IMR-90 (cell line): ENCODE measurements around the gene CFL2. TPM values are rescaled to one million over a fixed set of nuclear protein-coding genes. Genes with fewer than 3 reads are reported as not detected.

Source experiments
- ATAC-seq: fragments of 200-7000 bp; cut with Tn5 transposase; 2 replicates; pipeline ENCODE4 v1.9.1; 2020; ENCODE audit warnings: low read depth, mild to moderate bottlenecking, moderate library complexity
- BruUV-seq: library from RNA; stranded (reverse); fragments of 400-500 nt; replicated peaks from 2 replicates; lab custom pipeline; 2021; lab: Mats Ljungman, UMichigan
- CTCF ChIA-PET: fragments of 300-600 bp; formaldehyde crosslinking; extraction: SDS; loops from one replicate; lab custom pipeline; 2021; ENCODE audit warnings: antibody characterized with exemption; lab: Yijun Ruan, JAX
- POLR2A ChIA-PET: fragments of 300-600 bp; sonication (Branson Sonifier 250); formaldehyde crosslinking; loops from one replicate; lab custom pipeline; 2022; ENCODE audit warnings: antibody characterized with exemption; ENCODE audit not compliant: unreplicated experiment; lab: Charles Lee
- DNase-seq: peaks from one replicate; pipeline ENCODE4 v3.0.0; 2013
- H2AFZ ChIP-seq: replicated peaks from 2 replicates; pipeline ENCODE3; 2013; ENCODE audit warnings: low read length, mild to moderate bottlenecking; ENCODE audit not compliant: poor library complexity
- H2AK5ac ChIP-seq: 2 replicates; pipeline ENCODE4 v1.6.1; 2013; ENCODE audit warnings: low read depth, low read length, inconsistent platforms
- H2AK9ac ChIP-seq: replicated peaks from 2 replicates; pipeline ENCODE3; 2013; ENCODE audit warnings: mild to moderate bottlenecking, low read depth, low read length, moderate library complexity; ENCODE audit not compliant: poor library complexity
- H2BK120ac ChIP-seq: 2 replicates; pipeline ENCODE4 v1.6.1; 2013; ENCODE audit warnings: low read depth, low read length, inconsistent platforms
- H2BK15ac ChIP-seq: 3 replicates; pipeline ENCODE4 v1.6.1; 2013; ENCODE audit warnings: low read depth, low read length, inconsistent platforms
- H2BK20ac ChIP-seq: 2 replicates; pipeline ENCODE4 v1.6.1; 2013; ENCODE audit warnings: low read depth, mild to moderate bottlenecking, inconsistent platforms, low read length, moderate library complexity
- H2BK5ac ChIP-seq: 2 replicates; pipeline ENCODE4 v1.6.1; 2013; ENCODE audit warnings: mild to moderate bottlenecking, low read depth, low read length, inconsistent platforms; ENCODE audit not compliant: poor library complexity, severe bottlenecking
- H3K14ac ChIP-seq: replicated peaks from 2 replicates; pipeline ENCODE4 v1.6.1; 2013; ENCODE audit warnings: low read depth, low read length, inconsistent platforms
- H3K18ac ChIP-seq: 2 replicates; pipeline ENCODE4 v1.6.1; 2013; ENCODE audit warnings: low read depth, low read length, control low read depth
- H3K23ac ChIP-seq: 2 replicates; pipeline ENCODE4 v1.6.1; 2013; ENCODE audit warnings: low read depth, low read length, inconsistent platforms
- H3K27ac ChIP-seq: 2 replicates; pipeline ENCODE4 v1.5.1; 2013; ENCODE audit warnings: mild to moderate bottlenecking, control low read depth, low read length; ENCODE audit not compliant: insufficient read depth
- H3K27me3 ChIP-seq: 2 replicates; pipeline ENCODE4 v1.6.1; 2013; ENCODE audit warnings: low read length; ENCODE audit not compliant: control insufficient read depth, insufficient read depth
- H3K36me3 ChIP-seq: 2 replicates; pipeline ENCODE4 v1.6.1; 2013; ENCODE audit warnings: low read length, mixed read lengths; ENCODE audit not compliant: control insufficient read depth, insufficient read depth
- H3K4ac ChIP-seq: 2 replicates; pipeline ENCODE4 v1.6.1; 2013; ENCODE audit warnings: low read depth, low read length, inconsistent platforms
- H3K4me1 ChIP-seq: 2 replicates; pipeline ENCODE4 v1.6.1; 2013; ENCODE audit warnings: low read length, mixed read lengths; ENCODE audit not compliant: control insufficient read depth, insufficient read depth
- H3K4me2 ChIP-seq: 2 replicates; pipeline ENCODE4 v1.6.1; 2013; ENCODE audit warnings: low read depth, mild to moderate bottlenecking, control low read depth, low read length, moderate library complexity
- H3K4me3 ChIP-seq: 2 replicates; pipeline ENCODE4 v1.5.1; 2013; ENCODE audit warnings: low read depth, mild to moderate bottlenecking, control low read depth, low read length, moderate library complexity; ENCODE audit not compliant: insufficient read depth
- H3K56ac ChIP-seq: 2 replicates; pipeline ENCODE4 v1.6.1; 2013; ENCODE audit warnings: low read length, inconsistent platforms; ENCODE audit not compliant: insufficient read depth; ENCODE audit errors: extremely low read depth
- H3K79me1 ChIP-seq, 2 experiments: 2 replicates each; pipeline ENCODE4 v1.6.1; 2013; ENCODE audit warnings: low read length in 2 of 2, inconsistent platforms in 1 of 2, low read depth in 1 of 2
- H3K9ac ChIP-seq: 2 replicates; pipeline ENCODE4 v1.6.1; 2013; ENCODE audit warnings: low read depth, low read length, control low read depth
- H3K9me1 ChIP-seq: 2 replicates; pipeline ENCODE4 v1.6.1; 2013; ENCODE audit warnings: low read length, inconsistent platforms; ENCODE audit not compliant: insufficient read depth
- H3K9me3 ChIP-seq: 2 replicates; pipeline ENCODE4 v1.6.1; 2013; ENCODE audit warnings: low read length; ENCODE audit not compliant: control insufficient read depth, insufficient read depth
- H4K20me1 ChIP-seq: 2 replicates; pipeline ENCODE4 v1.6.1; 2013; ENCODE audit warnings: low read length, inconsistent platforms; ENCODE audit not compliant: insufficient read depth
- H4K5ac ChIP-seq: 2 replicates; pipeline ENCODE4 v1.6.1; 2013; ENCODE audit warnings: mild to moderate bottlenecking, low read depth, low read length, control low read depth
- H4K8ac ChIP-seq, 2 experiments: 2 replicates each; pipeline ENCODE4 v1.6.1; 2013; ENCODE audit warnings: low read depth in 2 of 2, low read length in 2 of 2, control low read depth in 1 of 2, inconsistent platforms in 1 of 2
- H4K91ac ChIP-seq: 2 replicates; pipeline ENCODE4 v1.6.1; 2013; ENCODE audit warnings: low read depth, low read length, inconsistent platforms; ENCODE audit not compliant: insufficient read depth
- BHLHE40 ChIP-seq: fragments of 150-350 bp; IDR thresholded peaks from 2 replicates; pipeline ENCODE4 v1.6.1; 2016; ENCODE audit warnings: mild to moderate bottlenecking, low read depth, low read length
- CEBPB ChIP-seq: IDR thresholded peaks from 2 replicates; pipeline ENCODE4 v1.6.1; 2012; ENCODE audit warnings: low read depth, low read length, improper control_type of control experiment
- CTCF ChIP-seq: conservative IDR thresholded peaks from 2 replicates; pipeline ENCODE4 v1.5.1; 2012; ENCODE audit warnings: mild to moderate bottlenecking, low read depth, low read length, improper control_type of control experiment
- ELK1 ChIP-seq: fragments of 150-350 bp; IDR thresholded peaks from 2 replicates; pipeline ENCODE4 v1.6.1; 2016; ENCODE audit warnings: low read depth, mild to moderate bottlenecking, low read length, moderate library complexity, borderline replicate concordance
- MAFK ChIP-seq: IDR thresholded peaks from 2 replicates; pipeline ENCODE4 v1.6.1; 2012; ENCODE audit warnings: low read depth, low read length, improper control_type of control experiment
- MAZ ChIP-seq: IDR thresholded peaks from 2 replicates; pipeline ENCODE4 v1.6.1; 2012; ENCODE audit warnings: low read depth, mild to moderate bottlenecking, low read length, improper control_type of control experiment, moderate library complexity, borderline replicate concordance
- MXI1 ChIP-seq: IDR thresholded peaks from 2 replicates; pipeline ENCODE4 v1.6.1; 2012; ENCODE audit warnings: low read depth, mild to moderate bottlenecking, low read length, moderate library complexity, borderline replicate concordance
- NFE2L2 ChIP-seq: fragments of 150-350 bp; IDR thresholded peaks from 2 replicates; pipeline ENCODE4 v1.6.1; 2016; ENCODE audit warnings: low read depth, mild to moderate bottlenecking, low read length
- POLR2A ChIP-seq: IDR thresholded peaks from 2 replicates; pipeline ENCODE4 v1.6.1; 2012; ENCODE audit warnings: mild to moderate bottlenecking, low read depth, low read length
- RAD21 ChIP-seq: IDR thresholded peaks from 2 replicates; pipeline ENCODE4 v1.6.1; 2012; ENCODE audit warnings: low read length, improper control_type of control experiment
- RCOR1 ChIP-seq: IDR thresholded peaks from 2 replicates; pipeline ENCODE4 v1.6.1; 2012; ENCODE audit warnings: mild to moderate bottlenecking, low read length, improper control_type of control experiment; ENCODE audit not compliant: insufficient replicate concordance
- RFX5 ChIP-seq: IDR thresholded peaks from 2 replicates; pipeline ENCODE4 v1.8.0; 2012; ENCODE audit warnings: low read depth, mild to moderate bottlenecking, low read length, moderate library complexity
- USF2 ChIP-seq: fragments of 150-350 bp; IDR thresholded peaks from 2 replicates; pipeline ENCODE4 v1.6.1; 2017; ENCODE audit warnings: mild to moderate bottlenecking, antibody characterized with exemption, low read length, low read depth
- WGBS, 2 experiments: methylation state at CpG; one replicate each; pipeline versions ENCODE4 v1.1.5 to v1.1.7; 2013; ENCODE audit warnings: missing lambda C conversion rate in 2 of 2; ENCODE audit not compliant: insufficient read length in 1 of 2; ENCODE audit errors: extremely low coverage in 2 of 2; 5-methylcytosine and 5-hydroxymethylcytosine counted together
- dilution Hi-C: fragments of 300-500 bp; cut with HindIII; formaldehyde crosslinking; loops from one replicate; pipeline ENCODE4 v1.14.3; 2018; ENCODE audit warnings: low sequenced_read_pairs; ENCODE audit not compliant: unreplicated experiment
- in situ Hi-C: fragments of 300-500 bp; cut with MboI; formaldehyde crosslinking; loops from 3 replicates; pipeline ENCODE4 v1.14.3; 2019; ENCODE audit warnings: low sequenced_read_pairs, inconsistent platforms, mixed read lengths
- intact Hi-C: fragments of 100-400 bp; cut with micrococcal nuclease; formaldehyde crosslinking; loops from 2 replicates; pipeline ENCODE4 v1.10.0; 2022
- polyA plus RNA-seq, 3 experiments: library from polyadenylated mRNA; depleted of rRNA; stranded (reverse); fragments of >200 nt; gene quantifications; 2 replicates each; pipeline ENCODE4 v1.2.3, GENCODE V29; 2012; ENCODE audit warnings: low replicate concordance in 1 of 3
- total RNA-seq: library from RNA; depleted of rRNA; stranded (reverse); fragments of >200 nt; gene quantifications from 2 replicates; pipeline ENCODE4 v1.2.3, GENCODE V29; 2012

The CFL2 gene
- total and polyA plus RNA-seq, 2 of the 4 experiments (the other 2 are of a cell fraction) = 106 to 151 TPM

- no peak overlapping the region for H4K91ac ChIP-seq
- H3K14ac ChIP-seq = no peak overlapping the region
- ATAC-seq = no peak
- 0 out of 2 replicates have a peak, but pooled peaks cover 4% of the 10 kb centered on the region for H3K9me1 ChIP-seq
- no peak overlapping the region for H2AFZ ChIP-seq
- H2BK5ac ChIP-seq = no peak overlapping the region
- no peaks in the 10 kb centered on the region for H3K36me3 ChIP-seq
- no CpG with 5 or more reads among the region's 3 CpGs for WGBS, 2 experiments
- no TSS peak for BruUV-seq
- in situ Hi-C loops (no loop called here), intact Hi-C loops (no loop called here), dilution Hi-C loops (no loop called here)
- CTCF ChIA-PET = no interaction called here
- no peak overlapping the region for H2AK9ac ChIP-seq
- H3K56ac ChIP-seq = no peak overlapping the region
- no peak overlapping the region for H3K18ac ChIP-seq
- H3K9me3 ChIP-seq = no peaks in the 10 kb centered on the region
- no peak overlapping the region for H3K4ac ChIP-seq
- H3K27ac ChIP-seq = no peak overlapping the region
- H2BK20ac ChIP-seq = no peak overlapping the region
- H2BK120ac ChIP-seq = no peak overlapping the region
- TF ChIP-seq RAD21 (no peak), CEBPB (no peak), MAFK (no peak), CTCF (no peak), RCOR1 (no peak), MAZ (no peak), BHLHE40 (no peak), RFX5 (no peak), MXI1 (no peak), NFE2L2 (no peak), POLR2A (no peak), USF2 (no peak), ELK1 (no peak)
- H3K4me1 ChIP-seq = no peaks in the 10 kb centered on the region
- no peak overlapping the region for H3K9ac ChIP-seq
- H4K20me1 ChIP-seq = no peaks in the 10 kb centered on the region
- no peak overlapping the region for H4K5ac ChIP-seq
- no peak for DNase-seq
- H2BK15ac ChIP-seq = no peak overlapping the region
- no peaks in the 10 kb centered on the region for H3K27me3 ChIP-seq
- POLR2A ChIA-PET = no interaction called here
- no peaks in the 10 kb centered on the region for H3K79me1 ChIP-seq
- no peak overlapping the region for H2AK5ac ChIP-seq
- H4K8ac ChIP-seq = no peak overlapping the region
- H3K23ac ChIP-seq = no peak overlapping the region
- H3K4me3 ChIP-seq = no peak overlapping the region
- H3K4me2 ChIP-seq = no peak overlapping the region
These were observed 25.8 kb downstream of the CFL2 start for GRCh38 chr14:34688470-34689206.
